Ureter (tissue), 1 donor: ENCODE measurements around the gene EMILIN1. TPM values are rescaled to one million over a fixed set of nuclear protein-coding genes. Genes with fewer than 3 reads are reported as not detected.

Experiments
- DNase-seq: peaks from one replicate; pipeline ENCODE4 v3.0.0-alpha.2; 2020; ENCODE audit warnings: low spot score
- total RNA-seq: library from RNA; stranded (reverse); gene quantifications from one replicate; pipeline ENCODE4 v1.2.4, GENCODE V29; 2023
- donor health status: DM: yes; HTN: yes; CAD: no.

EMILIN1 gene
- total RNA-seq: 65.8 TPM

GRCh38 chr2:27078267-27079194, at the start of gene EMILIN1:
EMILIN1 (plus strand) TSS chr2:27078615; CDS start chr2:27079066, 451 bp downstream.
- peak; percentile 88 for DNase-seq

GRCh38 chr2:27029051-27029450, 49.4 kb upstream of the EMILIN1 start:
- no peak for DNase-seq

GRCh38 chr2:27032495-27033252, 45.7 kb upstream of the EMILIN1 start, which contains the start of gene TMEM214:
TMEM214 (plus strand) TSS chr2:27032965; CDS start chr2:27033016, 51 bp downstream.
- peak; percentile 89 for DNase-seq

- DNase-seq: no peak
Observed at GRCh38 chr2:27033253-27033852, 45.1 kb upstream of the EMILIN1 start.

GRCh38 chr2:27038012-27038411, 40.4 kb upstream of the EMILIN1 start:
- DNase-seq: no peak

- no peak for DNase-seq
Observed at GRCh38 chr2:27038631-27039339, 39.6 kb upstream of the EMILIN1 start.

GRCh38 chr2:27039426-27039825, 39.0 kb upstream of the EMILIN1 start:
- no peak for DNase-seq

- DNase-seq: no peak
Observed at GRCh38 chr2:27039871-27040270, 38.5 kb upstream of the EMILIN1 start.

- no peak for DNase-seq
Observed at GRCh38 chr2:27040282-27040681, 38.1 kb upstream of the EMILIN1 start.

- no peak for DNase-seq
Observed at GRCh38 chr2:27041752-27042151, 36.7 kb upstream of the EMILIN1 start.

GRCh38 chr2:27042159-27042661, 36.2 kb upstream of the EMILIN1 start:
- no peak for DNase-seq

- DNase-seq: no peak
Observed at GRCh38 chr2:27042985-27043634, 35.3 kb upstream of the EMILIN1 start.

- DNase-seq: peak; percentile 57
Observed at GRCh38 chr2:27049422-27050280, 28.8 kb upstream of the EMILIN1 start.

GRCh38 chr2:27050281-27050995, 28.0 kb upstream of the EMILIN1 start:
- peak; percentile 94 for DNase-seq

GRCh38 chr2:27050996-27051901, 27.2 kb upstream of the EMILIN1 start, which contains the start of gene AGBL5:
AGBL5 (plus strand) TSS chr2:27051668; CDS start chr2:27052959, 1,291 bp downstream.
- DNase-seq: peak; percentile 97

GRCh38 chr2:27051902-27052645, 26.3 kb upstream of the EMILIN1 start:
- peak; percentile 63 for DNase-seq

- no peak for DNase-seq
Observed at GRCh38 chr2:27053321-27053720, 25.1 kb upstream of the EMILIN1 start.
